Measurements from ENCODE around the gene ART5.

ART5 gene

DNA sequence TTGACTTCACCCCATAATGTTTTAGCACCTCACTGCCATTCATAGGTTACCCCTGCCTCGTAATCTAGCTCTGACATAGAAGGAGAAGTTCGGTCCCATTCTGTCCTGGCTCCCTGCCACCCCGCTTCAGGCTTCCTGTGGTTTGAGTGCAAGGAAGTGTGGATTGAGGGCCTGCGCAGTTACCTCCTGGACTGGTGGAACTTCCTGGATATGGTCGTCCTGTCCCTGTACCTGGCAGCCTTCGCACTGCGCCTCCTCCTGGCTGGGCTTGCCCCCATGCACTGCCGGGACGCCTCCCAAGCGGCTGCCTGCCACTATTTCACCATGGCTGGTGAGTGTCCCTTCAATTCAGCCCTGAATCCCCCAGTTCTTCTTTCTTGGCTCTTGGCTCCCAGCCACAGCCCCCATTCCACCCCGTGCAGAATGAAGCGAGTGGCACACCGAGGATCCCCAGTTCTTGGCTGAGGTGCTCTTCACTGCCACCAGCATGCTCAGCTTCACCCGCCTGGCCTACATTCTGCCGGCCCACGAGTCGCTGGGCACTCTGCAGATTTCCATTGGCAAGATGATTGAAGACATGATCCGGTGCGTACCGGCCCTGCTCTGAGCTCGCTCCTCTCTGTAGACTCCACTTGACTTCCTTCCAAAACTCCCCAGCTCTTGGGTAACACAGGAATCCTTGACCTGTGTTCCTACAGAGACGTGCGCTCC lies 15.4 kb downstream of the ART5 start:
- Histone ChIP-seq H3K4me2 (ENCODE audit: low read length) (no peak overlapping the region), H3K9me2 (ENCODE audit: low read depth, low read length) (no peaks in the 10 kb centered on the region), H3K9ac (ENCODE audit: low read length) (no peak overlapping the region), H3K79me2 (ENCODE audit: insufficient read depth, low read length) (no peaks in the 10 kb centered on the region), H3K27me3 (ENCODE audit: insufficient read depth, low read length) (no peaks in the 10 kb centered on the region; the same call in 1 of the 2 replicates), H4K20me1 (ENCODE audit: insufficient read depth, low read length) (no peaks in the 10 kb centered on the region), H3K9me3 (ENCODE audit: low read length) (no peaks in the 10 kb centered on the region), H3K27ac (ENCODE audit: low read depth, low read length, poor library complexity, severe bottlenecking) (no peak overlapping the region), H3K4me3 (ENCODE audit: low read depth, low read length, poor library complexity, severe bottlenecking) (no peak overlapping the region), H3F3A (ENCODE audit: insufficient read depth, low read length) (no peaks in the 10 kb centered on the region), H2AFZ (ENCODE audit: low read length) (no peak overlapping the region), H3K4me1 (ENCODE audit: insufficient read depth, low read length, severe bottlenecking) (no peaks in the 10 kb centered on the region), H3K36me3 (ENCODE audit: insufficient read depth, low read length) (no peaks in the 10 kb centered on the region)
- TF ChIP-seq EZH2 (IDR thresholded peaks at IDR 0.05; ENCODE audit: borderline replicate concordance, low read length) (no peak), CTCF (IDR thresholded peaks at IDR 0.05; ENCODE audit: low read length) (no peak)

DNA sequence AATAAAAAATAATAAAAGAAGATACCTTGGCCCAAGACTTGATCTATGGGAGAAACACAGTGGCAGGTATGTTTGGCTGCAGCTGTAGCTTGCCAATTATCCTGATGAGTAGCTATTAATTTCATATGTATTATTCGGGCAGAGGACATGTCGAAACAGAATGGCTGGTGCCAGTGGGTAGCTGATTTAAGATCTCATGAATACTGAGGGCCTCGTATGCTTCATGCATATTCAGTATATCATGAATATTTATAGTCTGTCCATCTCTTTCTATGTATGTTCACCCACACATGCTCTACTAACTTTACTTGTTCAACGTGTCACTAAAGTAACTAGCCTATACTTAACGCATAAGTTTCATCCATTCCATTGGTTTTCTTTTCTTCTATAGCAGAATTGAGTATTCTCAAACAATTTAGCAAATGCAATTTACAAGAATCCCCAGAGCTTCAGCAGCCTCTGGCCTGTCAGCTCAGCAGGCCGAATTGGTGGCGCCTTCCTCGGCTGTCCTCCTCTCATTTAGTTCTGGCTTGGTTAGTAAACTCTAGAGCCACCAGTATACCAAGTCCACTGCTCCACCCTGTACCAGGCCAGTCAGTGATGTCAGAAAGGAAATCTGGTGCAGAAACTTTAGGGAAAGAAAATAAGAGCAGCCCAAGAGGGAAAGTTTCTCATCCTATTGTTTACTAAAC lies 17.9 kb downstream of the ART5 start:
- Histone ChIP-seq H2AFZ (ENCODE audit: low read length) (no peak overlapping the region), H3K9ac (ENCODE audit: low read length) (no peak overlapping the region), H3F3A (ENCODE audit: insufficient read depth, low read length) (no peaks in the 10 kb centered on the region), H3K36me3 (ENCODE audit: insufficient read depth, low read length) (no peaks in the 10 kb centered on the region), H3K9me3 (ENCODE audit: low read length) (no peaks in the 10 kb centered on the region), H3K27ac (ENCODE audit: low read depth, low read length, poor library complexity, severe bottlenecking) (no peak overlapping the region), H3K27me3 (ENCODE audit: insufficient read depth, low read length) (no peaks in the 10 kb centered on the region; the same call in 1 of the 2 replicates), H3K79me2 (ENCODE audit: insufficient read depth, low read length) (no peaks in the 10 kb centered on the region), H3K9me2 (ENCODE audit: low read depth, low read length) (no peaks in the 10 kb centered on the region), H4K20me1 (ENCODE audit: insufficient read depth, low read length) (no peaks in the 10 kb centered on the region), H3K4me2 (ENCODE audit: low read length) (no peak overlapping the region), H3K4me1 (ENCODE audit: insufficient read depth, low read length, severe bottlenecking) (no peaks in the 10 kb centered on the region), H3K4me3 (ENCODE audit: low read depth, low read length, poor library complexity, severe bottlenecking) (no peak overlapping the region)
- TF ChIP-seq CTCF (IDR thresholded peaks at IDR 0.05; ENCODE audit: low read length) (no peak), EZH2 (IDR thresholded peaks at IDR 0.05; ENCODE audit: borderline replicate concordance, low read length) (no peak)

- Histone ChIP-seq H3K9me3 (ENCODE audit: low read length) (no peaks in the 10 kb centered on the region), H3K27ac (ENCODE audit: low read depth, low read length, poor library complexity, severe bottlenecking) (no peak overlapping the region), H3K4me2 (ENCODE audit: low read length) (no peak overlapping the region), H3K9me2 (ENCODE audit: low read depth, low read length) (no peaks in the 10 kb centered on the region), H3K27me3 (ENCODE audit: insufficient read depth, low read length) (no peaks in the 10 kb centered on the region; the same call in 1 of the 2 replicates), H3K4me3 (ENCODE audit: low read depth, low read length, poor library complexity, severe bottlenecking) (no peak overlapping the region), H3K36me3 (ENCODE audit: insufficient read depth, low read length) (no peaks in the 10 kb centered on the region), H3K9ac (ENCODE audit: low read length) (no peak overlapping the region), H3K4me1 (ENCODE audit: insufficient read depth, low read length, severe bottlenecking) (no peaks in the 10 kb centered on the region), H2AFZ (ENCODE audit: low read length) (no peak overlapping the region), H3K79me2 (ENCODE audit: insufficient read depth, low read length) (no peaks in the 10 kb centered on the region), H3F3A (ENCODE audit: insufficient read depth, low read length) (no peaks in the 10 kb centered on the region), H4K20me1 (ENCODE audit: insufficient read depth, low read length) (no peaks in the 10 kb centered on the region)
- TF ChIP-seq EZH2 (IDR thresholded peaks at IDR 0.05; ENCODE audit: borderline replicate concordance, low read length) = no peak
- TF ChIP-seq CTCF (IDR thresholded peaks at IDR 0.05; ENCODE audit: low read length) = no peak
Measured at GRCh38 chr11:3623121-3623520, 18.7 kb downstream of the ART5 start.
